C4-2B (cell line): ENCODE results near the gene AGPS.
"Not testable (repeated sequence)": the region's sequence is repeated elsewhere in the genome, so short reads cannot be mapped to it uniquely, and the experiment has no call there.

ENCODE experiments used
- H3K27ac ChIP-seq: fragments of 450-650 bp; 2 replicates; pipeline ENCODE4 v1.5.1; 2017
- CTCF ChIP-seq: fragments of 450-650 bp; conservative IDR thresholded peaks from 2 replicates; pipeline ENCODE4 v1.5.1; 2017; ENCODE audit warnings: mild to moderate bottlenecking
- ZFX ChIP-seq: fragments of 450-650 bp; IDR thresholded peaks from 2 replicates; pipeline ENCODE4 v1.6.1; 2017

The AGPS gene

DNA sequence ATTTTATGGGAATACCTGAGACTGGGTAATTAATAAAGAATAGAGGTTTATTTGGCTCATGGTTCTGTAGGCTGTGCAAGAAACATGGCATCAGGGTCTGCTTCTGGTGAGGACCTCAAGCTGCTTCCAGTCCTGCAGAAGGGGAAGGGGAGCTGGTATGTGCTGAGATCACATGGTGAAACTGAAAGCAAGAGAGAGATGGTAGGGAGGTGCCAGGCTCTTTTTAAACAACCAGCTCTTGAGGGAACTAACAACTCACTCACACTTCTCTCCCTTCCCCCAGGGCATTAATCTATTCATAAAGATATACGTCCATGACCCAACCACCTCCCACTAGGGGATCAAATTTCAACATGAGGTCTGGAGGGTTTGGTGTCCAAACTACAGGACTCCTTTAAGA, 40.1 kb downstream of the AGPS start:
- TF ChIP-seq ZFX (no peak), CTCF (no peak)
- H3K27ac ChIP-seq = no peak overlapping the region

DNA sequence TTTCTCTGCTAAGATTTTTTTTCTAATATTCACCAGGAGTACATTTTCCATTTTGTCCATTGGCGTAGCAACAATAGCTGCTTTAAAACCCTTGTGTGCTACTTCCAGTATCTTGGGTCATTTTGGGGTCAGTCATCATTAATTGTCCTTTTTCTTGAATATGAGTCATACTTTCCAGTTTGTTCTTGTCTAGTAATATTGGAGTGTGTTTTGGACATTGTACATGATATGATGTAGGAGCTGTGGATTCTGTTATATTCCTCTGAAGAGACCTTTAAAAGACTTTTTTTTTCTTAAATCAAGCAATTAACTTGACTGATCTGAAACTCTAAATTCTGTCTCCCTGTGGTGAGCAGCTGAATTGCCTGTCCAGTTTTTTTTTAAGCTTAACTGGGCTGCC, 40.8 kb downstream of the AGPS start:
- TF ChIP-seq ZFX = no peak
- TF ChIP-seq CTCF = no peak
- H3K27ac ChIP-seq = no peak overlapping the region

DNA sequence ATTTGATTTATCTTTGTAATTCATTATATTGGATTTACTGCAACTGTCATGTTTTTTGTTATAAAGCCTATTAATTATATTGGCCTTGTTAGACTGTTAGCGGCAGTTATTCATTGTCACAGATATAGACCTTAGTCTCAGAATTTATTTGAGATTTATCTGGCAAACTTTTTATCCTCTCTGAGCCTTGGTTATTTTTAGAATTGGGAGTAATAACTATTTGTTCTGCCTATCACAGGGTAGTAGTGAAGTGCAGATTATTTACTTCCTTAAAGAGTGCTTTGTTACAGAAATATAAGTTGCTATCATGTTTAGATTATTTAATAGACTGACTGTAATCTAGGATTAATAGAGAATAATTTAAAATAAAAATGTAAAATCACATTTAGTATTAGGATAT, 41.9 kb downstream of the AGPS start:
- no peak overlapping the region for H3K27ac ChIP-seq
- TF ChIP-seq CTCF (no peak), ZFX (no peak)

- no peak for TF ChIP-seq ZFX
- no peak for TF ChIP-seq CTCF
- no peak overlapping the region for H3K27ac ChIP-seq
Measured at GRCh38 chr2:177445200-177445599, 52.6 kb downstream of the AGPS start.

DNA sequence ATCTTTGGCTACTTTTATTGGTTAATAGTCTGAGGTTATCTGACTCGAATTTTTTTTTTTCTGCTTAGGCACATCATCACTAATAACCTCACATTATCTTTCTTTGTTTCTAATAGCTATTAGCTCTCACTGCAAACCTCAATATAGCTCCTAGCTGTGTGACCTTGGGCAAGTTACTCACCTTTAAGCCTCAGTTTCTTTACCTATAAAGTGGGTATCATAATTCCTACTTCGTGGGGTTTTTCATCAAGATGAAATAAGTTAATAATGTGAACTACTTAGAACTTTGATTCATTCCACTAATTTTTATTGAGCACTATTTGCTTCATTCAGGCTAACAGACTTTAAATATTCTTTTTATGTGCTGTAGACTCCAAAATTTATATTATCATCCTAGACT, 55.5 kb downstream of the AGPS start:
- no peak overlapping the region for H3K27ac ChIP-seq
- no peak for TF ChIP-seq CTCF
- no peak for TF ChIP-seq ZFX

DNA sequence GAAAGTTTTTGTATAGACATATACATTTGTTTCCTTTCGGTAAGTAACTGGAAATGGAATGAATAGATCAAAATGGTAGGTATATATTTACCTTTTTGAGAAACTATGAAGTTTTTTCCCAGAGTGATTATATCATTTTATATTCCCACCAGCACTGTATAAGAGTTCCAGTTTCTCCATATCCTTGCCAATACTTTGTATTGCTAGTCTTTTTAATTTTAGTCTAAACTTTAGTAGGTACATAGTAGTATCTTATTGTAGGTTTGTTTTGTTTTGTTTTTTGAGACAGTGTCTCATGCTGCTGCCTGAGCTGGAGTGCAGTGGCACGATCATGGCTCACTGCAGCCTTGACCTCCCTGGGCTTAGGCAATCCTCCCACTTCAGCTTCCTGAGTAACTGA, 56.6 kb downstream of the AGPS start:
- no peak for TF ChIP-seq CTCF
- TF ChIP-seq ZFX = no peak
- H3K27ac ChIP-seq = no peak overlapping the region

GRCh38 chr2:177455187-177455586, 62.6 kb downstream of the AGPS start:
- no peak for TF ChIP-seq ZFX
- TF ChIP-seq CTCF = no peak
- H3K27ac ChIP-seq = no peak overlapping the region

DNA sequence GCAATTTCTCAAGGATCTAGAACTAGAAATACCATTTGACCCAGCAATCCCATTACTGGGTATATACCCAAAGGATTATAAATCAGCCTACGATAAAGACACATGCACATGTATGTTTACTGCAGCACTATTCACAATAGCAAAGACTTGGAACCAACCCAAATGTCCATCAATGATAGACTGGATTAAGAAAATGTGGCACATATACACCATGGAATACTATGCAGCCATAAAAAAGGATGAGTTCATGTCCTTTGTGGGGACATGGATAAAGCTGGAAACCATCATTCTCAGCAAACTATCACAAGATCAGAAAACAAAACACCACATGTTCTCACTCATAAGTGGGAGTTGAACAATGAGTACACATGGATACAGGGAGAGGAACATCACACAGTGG, 67.2 kb downstream of the AGPS start:
- H3K27ac ChIP-seq = not testable (repeated sequence)
